GM15510 (cell line): ENCODE results near the gene QRICH2.

ENCODE experiments used
- POLR2A ChIP-seq: IDR thresholded peaks from 3 replicates; pipeline ENCODE4 v1.6.1; 2011; ENCODE audit warnings: borderline replicate concordance; ENCODE audit not compliant: insufficient read length; ENCODE audit errors: extremely low read depth

The QRICH2 gene

DNA sequence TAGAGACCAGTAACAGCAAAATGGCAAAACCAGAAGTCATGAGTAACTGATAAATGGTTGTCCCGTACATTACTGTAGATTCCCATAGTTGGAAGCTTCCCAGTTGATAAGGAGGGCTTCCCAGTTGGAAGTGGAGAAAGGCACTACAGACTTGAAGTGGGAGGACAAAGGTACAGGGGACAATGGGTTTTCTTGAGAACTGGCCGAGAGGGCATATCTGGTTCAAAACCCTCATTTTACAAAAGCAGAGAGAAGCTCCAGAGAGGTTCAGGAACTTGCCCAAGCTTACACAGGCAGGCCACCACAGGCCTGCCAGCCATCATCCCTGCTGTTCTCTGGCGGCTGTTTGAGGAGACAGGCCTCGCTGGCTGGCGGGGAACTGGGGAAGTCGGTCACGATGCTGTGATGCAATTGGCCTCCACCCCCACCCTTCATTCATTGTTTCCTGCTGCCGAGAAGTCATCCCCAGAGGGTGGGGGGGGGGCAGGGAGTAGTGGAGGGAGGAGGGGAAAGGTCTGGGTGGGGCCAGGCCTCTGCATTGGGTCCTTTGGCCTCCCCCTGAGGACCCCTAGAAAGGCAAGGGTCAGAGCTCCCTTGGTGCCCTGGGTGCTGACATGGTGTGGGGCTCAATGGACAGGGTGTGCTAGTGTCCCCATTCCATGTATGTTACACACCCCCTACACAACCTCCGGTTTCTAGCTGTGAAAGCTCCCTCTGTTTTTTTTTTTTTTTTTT is 39.9 kb downstream of the QRICH2 start:
- TF ChIP-seq POLR2A = peak; percentile 78

DNA sequence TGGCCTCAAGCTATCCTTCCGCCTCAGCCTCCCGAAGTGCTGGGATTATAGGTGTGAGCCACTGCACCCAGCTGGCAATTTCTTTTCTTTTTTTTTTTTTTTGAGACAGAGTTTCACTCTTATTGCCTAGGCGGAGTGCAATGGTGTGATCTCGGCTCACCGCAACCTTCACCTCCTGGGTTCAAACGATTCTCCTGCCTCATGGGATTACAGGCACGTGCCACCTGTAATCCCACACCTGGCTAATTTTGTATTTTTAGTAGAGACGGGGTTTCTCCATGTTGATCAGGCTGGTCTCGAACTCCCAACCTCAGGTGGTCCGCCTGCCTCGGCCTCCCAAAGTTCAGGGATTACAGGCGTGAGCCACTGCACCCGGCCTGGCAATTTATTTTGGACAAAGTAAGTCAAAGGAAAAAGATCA is 40.5 kb downstream of the QRICH2 start:
- TF ChIP-seq POLR2A = peak; percentile 18

DNA sequence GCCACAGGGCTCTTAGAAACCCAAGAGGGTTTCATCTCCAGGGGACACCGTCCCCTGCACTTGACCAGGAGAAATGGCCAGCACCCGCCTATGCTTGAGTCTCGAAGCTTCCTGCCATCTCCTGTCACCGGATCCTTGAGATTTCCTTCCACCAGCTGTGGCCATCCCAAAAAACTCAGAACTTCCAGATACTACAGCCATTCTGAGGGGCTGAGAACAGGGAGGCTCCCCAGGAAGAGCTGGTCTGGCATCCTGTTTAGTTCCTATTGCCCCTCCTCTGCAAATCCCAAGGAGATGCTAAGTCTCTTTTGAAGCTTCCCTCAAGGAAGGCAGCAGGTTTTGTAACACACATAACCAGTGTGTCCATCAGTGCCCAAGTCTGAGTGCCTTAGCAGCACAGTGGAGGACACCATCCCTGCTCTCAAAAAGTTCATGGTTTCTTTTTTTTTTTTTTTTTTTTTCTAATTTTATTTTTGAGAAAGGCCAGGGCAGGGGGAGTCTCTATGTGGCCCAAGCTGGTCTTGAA is 41.0 kb downstream of the QRICH2 start:
- peak; percentile 15 for TF ChIP-seq POLR2A

DNA sequence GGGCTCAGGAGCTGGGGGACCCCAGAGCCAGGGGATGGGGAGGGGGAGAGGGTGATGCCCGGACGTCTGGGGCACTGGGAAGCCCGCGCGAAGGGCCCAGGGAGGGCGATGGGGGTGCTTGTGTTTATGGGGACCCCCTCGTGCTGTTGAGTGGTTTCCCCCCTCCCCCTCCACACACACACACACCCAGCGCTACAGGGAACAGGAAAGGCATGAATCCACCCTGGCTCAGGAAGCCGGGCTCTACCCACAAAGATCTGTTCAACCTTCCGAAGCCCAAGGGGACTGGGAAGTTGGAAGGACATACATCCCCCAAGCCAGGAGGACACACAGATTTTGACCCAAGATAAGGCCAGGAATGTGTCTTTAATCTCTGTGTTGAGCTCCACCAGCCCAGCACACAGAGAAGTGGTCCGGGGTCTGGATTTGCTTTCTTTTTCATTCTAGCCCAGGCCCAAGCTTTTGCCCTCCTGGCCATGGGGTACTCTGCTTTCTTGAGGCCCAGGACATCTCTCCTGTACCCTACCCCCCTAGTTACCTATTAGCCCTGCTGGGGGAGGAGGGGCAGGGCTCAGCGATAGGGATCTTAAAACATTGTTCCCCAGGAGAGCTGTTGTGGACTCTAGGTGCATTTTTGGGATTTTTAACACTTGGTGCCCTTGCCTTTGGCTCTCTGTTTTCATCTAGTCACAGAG is 41.7 kb downstream of the QRICH2 start:
- TF ChIP-seq POLR2A = peak; percentile 21

DNA sequence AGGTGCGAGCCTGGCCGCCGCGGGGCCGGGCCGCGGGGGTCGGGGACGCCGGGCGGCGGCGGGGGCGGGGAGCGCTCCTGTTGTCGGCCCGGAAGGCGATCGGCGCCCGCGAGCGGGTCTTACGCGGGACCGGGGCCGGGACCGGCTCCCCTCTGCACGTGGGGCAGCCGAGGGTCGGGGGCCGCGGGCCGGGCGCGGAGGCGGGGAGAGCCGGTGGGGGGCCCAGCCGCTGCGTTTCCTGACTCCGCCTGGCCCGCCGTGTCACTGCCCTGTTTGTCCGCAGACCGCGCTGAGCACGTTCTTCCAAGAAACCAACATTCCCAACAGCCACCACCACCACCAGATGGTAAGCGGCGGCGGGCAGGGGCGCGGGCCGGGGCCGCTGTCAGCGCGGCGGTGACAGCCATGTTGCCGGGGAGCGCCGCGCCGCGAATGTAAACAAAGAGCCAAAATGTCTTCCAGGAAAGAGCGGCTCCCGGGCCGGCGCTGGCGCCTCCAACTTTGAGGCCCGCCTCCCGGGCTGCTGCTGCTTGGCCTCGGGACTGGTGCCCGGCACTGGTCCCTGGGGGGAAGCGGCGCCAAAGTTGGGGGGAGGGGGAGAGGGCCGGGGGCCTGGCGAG is 42.3 kb downstream of the QRICH2 start:
- no peak for TF ChIP-seq POLR2A

DNA sequence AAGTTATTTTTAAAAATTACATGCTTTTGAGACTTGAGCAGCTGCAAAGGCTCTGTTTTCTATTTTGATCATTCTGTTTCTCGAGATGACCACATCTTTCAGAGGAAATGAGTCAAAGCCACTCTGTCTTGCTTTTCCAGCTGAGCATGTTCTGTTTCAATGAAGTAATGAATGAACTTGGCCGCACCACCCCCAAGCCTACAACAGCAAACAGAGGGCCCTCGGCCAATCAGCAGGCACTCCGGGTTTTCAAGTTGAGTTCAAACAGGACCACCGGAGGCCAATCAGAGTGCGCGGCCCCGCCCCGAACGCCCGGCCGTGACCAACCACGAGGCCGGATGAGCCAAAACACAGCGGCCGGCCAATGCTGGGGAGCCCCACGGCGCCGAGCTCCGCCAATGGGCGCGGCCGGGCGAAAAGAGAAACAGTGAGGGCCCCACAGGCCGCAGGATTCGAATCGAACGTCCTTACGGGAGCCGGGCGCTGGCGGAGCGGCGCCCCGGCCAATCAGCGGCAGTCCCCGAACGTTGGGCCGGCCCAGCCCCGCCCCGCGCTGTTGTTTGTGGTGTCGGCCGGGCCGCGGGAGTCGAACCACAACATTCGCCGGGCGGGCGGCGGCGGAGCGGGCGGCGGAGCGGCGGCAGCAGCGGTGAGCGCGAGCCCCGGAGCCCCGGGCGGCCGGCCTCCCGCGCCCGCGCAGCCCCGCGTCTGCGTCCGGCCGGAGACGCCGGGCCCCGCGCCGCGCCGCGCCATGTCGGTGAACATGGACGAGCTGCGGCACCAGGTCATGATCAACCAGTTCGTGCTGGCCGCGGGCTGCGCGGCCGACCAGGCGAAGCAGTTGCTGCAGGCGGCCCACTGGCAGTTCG is 43.1 kb downstream of the QRICH2 start, which contains the start of gene UBALD2:
UBALD2 (plus strand) TSS at position 594 of the 869 bp plus-strand sequence; CDS start at position 752, 158 bp downstream.
- peak; percentile 95 for TF ChIP-seq POLR2A

DNA sequence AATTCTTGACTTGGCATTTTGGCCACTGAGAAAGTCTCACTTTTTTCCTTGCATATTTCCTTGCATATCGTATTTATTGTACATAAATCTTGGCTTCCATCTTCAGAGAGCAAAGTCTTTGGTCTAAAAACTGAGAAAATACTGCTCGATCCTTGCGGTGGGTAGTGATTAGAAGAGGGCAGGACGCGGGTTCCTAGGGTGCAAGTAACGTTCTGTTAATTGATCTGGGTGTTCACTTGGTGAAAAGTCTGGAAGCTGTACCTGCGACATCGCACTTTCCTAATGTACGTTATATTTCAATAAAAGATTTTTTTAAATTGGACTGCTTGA is 43.7 kb downstream of the QRICH2 start:
- TF ChIP-seq POLR2A = no peak

DNA sequence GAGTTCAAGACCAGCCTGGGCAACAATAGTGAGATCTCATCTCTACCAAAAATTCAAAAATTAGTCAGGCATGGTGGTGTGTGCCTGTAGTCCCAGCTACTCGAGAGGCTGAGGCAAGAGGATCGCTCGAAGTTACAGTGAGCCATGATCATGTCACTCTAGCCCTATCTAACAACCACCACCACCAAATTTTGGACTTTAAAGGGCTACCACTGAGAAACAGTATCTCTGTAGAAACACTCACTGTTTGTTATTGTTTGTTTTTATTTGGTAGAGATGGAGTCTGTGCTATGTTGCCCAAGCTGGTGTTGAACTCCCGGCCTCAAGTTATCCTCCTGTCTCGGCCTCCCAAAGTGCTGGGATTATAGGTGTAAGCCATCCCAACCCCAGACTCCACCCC is 44.2 kb downstream of the QRICH2 start:
- no peak for TF ChIP-seq POLR2A

DNA sequence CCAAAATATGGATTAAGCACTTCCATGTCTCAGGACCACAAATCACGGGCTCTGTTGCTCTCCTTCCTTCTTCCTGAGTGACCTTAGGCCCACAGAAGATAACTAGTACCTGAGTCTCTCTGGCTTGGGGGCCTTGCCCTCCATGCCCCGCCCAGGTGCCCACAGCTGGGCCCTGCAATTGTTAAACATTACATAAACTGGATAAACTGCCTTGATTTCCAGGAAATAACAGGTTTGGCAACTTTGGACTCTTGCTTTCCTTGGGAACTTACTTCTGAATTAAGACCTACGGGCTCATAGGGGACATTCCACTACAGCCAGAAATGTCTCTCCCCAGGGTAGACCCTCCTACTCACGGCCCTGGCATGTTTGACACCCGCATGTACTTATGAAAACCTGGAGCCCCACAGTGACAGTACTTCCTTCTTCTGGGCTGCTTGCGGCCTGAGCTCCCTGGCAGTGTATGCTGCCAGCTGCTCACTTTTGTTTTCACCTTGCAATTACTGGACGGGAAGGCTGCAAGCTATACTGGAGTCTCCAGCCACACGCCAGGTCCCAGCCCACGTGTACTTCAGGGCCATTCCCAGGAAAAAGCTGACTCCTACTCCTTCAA is 45.2 kb downstream of the QRICH2 start:
- peak; percentile 46 for TF ChIP-seq POLR2A

DNA sequence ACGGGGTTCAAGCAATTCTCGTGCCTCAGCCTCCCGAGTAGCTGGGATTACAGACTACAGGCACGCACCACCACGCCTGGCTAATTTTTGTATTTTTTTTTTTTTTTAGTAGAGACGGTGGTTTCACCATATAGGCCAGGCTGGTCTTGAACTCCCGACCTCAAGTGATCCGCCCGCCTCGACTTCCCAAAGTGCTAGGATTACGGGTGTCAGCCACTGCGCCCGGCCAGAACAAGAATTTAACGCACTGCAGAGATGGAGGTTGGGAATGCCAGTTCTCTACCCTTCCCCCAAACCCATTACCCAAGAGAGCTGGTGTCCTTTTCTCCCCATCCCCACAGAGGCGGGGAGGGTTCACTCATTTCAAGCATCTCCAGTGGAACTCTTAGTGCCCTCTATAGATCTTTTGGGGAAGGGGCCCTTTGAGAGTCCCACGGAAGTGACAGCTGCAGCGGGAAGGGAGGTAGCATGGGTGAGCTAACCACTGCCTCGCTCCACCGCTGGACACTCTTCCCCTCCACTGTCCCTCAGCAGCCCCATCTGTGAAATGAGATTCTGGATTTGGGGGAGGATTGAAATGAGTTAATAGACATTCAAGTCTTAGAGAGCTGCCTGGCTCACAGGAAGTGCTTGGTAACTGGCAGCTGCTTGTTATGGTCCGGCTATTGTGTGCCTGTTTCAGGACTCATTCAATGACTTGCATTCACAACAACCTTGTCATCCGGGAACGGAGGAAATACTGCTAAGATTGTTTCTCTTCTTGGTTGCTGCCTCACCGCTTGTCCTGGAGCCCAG is 46.5 kb downstream of the QRICH2 start:
- TF ChIP-seq POLR2A = peak; percentile 34

DNA sequence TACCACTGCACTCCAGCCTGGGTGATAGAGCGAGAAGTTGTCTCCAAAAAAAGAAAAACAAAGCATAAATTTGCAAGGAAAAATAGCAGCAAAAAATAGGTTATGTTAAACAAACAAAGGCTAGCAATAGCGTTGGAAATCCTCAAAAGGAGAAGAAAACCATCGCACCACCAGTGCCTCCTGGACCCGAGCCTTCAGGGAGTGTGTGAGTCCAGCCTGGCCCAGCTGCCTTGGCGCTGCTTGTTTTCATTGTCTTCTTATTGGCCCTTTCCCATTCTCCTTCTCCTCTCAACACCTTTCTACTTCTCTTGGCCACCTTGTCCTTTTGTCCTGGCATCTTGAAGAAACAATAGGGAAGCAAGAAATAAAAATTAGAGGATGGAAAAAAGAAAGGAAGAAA is 47.4 kb downstream of the QRICH2 start:
- peak; percentile 55 for TF ChIP-seq POLR2A

DNA sequence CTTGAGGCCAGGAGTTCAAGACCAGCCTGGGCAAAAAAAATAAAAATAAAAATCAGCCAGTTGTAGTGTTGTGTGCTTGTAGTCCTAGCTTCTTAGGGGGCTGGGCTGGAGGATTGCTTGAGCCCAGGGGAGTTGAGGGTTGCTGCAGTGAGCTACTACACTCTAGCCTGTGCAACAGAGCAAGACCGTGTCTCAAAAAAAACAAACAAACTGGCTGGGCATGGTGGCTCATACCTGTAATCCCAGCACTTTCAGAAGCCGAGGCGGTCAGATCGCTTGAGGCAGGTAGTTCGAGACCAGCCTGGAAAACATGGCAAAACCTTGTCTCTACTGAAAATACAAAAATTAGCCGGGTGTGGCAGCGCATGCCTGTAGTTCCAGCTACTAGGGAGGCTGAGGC is 47.9 kb downstream of the QRICH2 start:
- no peak for TF ChIP-seq POLR2A

DNA sequence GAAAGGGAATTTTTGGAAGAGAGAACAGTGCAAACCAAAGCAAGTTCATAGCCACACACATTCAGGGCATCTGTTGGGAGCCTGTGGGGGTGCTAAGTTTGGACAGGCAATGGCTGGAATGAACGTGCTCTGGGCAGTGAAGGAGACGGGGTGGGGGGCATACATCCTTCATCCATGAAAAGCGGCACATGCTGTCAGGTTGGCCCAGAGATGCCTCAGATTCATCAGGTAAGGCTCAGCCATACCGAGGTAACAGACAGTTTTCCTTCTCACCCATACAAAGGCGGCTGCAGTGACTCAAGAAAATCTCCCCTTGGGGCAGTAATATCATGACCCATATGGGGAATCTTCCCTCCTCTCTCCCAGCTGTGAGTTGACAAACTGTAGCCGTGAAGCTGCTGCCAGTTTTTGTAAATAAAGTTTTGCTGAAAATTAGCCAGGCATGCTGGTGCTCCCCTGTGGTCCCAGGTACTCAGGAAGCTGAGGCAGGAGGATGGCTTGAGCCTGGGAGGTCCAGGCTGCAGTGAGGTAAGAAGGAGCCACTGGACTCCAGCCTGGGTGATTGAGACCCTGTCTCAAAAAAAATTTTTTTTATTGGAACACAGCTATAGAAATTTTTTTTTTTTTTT is 52.2 kb downstream of the QRICH2 start:
- no peak for TF ChIP-seq POLR2A
